ENCODE measurements around the gene PKHD1. TPM values are rescaled to one million over a fixed set of nuclear protein-coding genes. Genes with fewer than 3 reads are reported as not detected.
"Not testable (repeated sequence)": the region's sequence is repeated elsewhere in the genome, so short reads cannot be mapped to it uniquely, and the experiment has no call there.

Gene PKHD1
- total RNA-seq, 1 experiment from 2014 or later: 0.40 TPM

- POLR2A ChIA-PET (ENCODE audit: unreplicated experiment): interaction anchor here (0.6 kb wide), 1 partner anchor 174 kb away, joined by 3 read pairs; no protein-coding TSS in a partner anchor
Measured at GRCh38 chr6:51953246-51953645, 134.2 kb downstream of the PKHD1 start.

DNA sequence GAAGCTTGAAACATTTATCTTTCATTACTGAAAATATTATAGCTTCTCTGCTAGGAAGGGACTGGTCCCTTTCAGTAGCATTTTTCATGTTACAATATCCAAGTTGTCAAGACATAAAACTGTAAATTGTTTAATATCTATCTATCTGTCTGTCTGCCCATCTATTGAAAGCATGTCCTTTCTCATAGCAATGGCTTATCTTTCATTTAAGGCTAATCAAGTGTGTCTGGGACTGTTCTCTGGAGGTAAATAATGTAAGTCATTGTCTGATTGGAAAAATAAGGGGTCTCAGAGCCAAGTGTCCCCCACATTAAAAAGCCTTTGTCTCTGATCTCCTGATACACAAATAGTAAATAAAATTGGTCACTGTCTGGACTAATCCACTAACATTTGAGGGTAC lies 135.5 kb downstream of the PKHD1 start:
- no peaks in the 10 kb centered on the region for H3F3A ChIP-seq (ENCODE audit: low read length, unreplicated experiment)
- no peak for ATAC-seq
- no peak overlapping the region for H3K27ac ChIP-seq (ENCODE audit: low read length)
- no peak overlapping the region for H3K9ac ChIP-seq (ENCODE audit: low read length)
- no TSS peak for BruUV-seq (replicated peaks)
- no peak overlapping the region for H3K4me2 ChIP-seq (ENCODE audit: low read length)
- H3K79me2 ChIP-seq (ENCODE audit: low read length): no peaks in the 10 kb centered on the region
- TF ChIP-seq EZH2 (IDR thresholded peaks at IDR 0.05; ENCODE audit: low read length, unreplicated experiment) (no peak), EZH2phosphoT487 (IDR thresholded peaks at IDR 0.05; ENCODE audit: borderline replicate concordance, low read length) (no peak), CTCF (conservative IDR thresholded peaks at IDR 0.05; ENCODE audit: low read depth, low read length) (no peak)
- POLR2A ChIA-PET (ENCODE audit: unreplicated experiment): no interaction called here
- DNase-seq: no peak
- H4K20me1 ChIP-seq (ENCODE audit: low read length): no peaks in the 10 kb centered on the region
- no peaks in the 10 kb centered on the region for H3K36me3 ChIP-seq (ENCODE audit: low read depth, low read length)
- CTCF ChIA-PET: no interaction called here
- H2AFZ ChIP-seq (ENCODE audit: low read length): no peak overlapping the region
- no peaks in the 10 kb centered on the region for H3K9me2 ChIP-seq (replicated peaks; ENCODE audit: low read length)
- intact Hi-C loops (cut with micrococcal nuclease): no loop called here
- H3K27me3 ChIP-seq (ENCODE audit: low read length): no peaks in the 10 kb centered on the region
- no peak overlapping the region for H3K4me3 ChIP-seq (ENCODE audit: low read length)
- H3K4me1 ChIP-seq (ENCODE audit: insufficient read depth, low read length): peaks cover 4% of the 10 kb centered on the region; the same call in 1 of the 2 replicates
- no peaks in the 10 kb centered on the region for H3K9me3 ChIP-seq (ENCODE audit: low read length)

More at GRCh38 chr6:51953246-51953645, 134.2 kb downstream of the PKHD1 start:
- ATAC-seq: peak; percentile 33; the same call in 1 of the 2 replicates
- Histone ChIP-seq H4K20me1 (ENCODE audit: low read length) (no peaks in the 10 kb centered on the region), H3K36me3 (ENCODE audit: low read depth, low read length) (no peaks in the 10 kb centered on the region), H3K9ac (ENCODE audit: low read length) (no peak overlapping the region), H3F3A (ENCODE audit: low read length, unreplicated experiment) (no peaks in the 10 kb centered on the region), H3K9me2 (replicated peaks; ENCODE audit: low read length) (no peaks in the 10 kb centered on the region), H2AFZ (ENCODE audit: low read length) (no peak overlapping the region), H3K79me2 (ENCODE audit: low read length) (no peaks in the 10 kb centered on the region), H3K4me2 (ENCODE audit: low read length) (no peak overlapping the region), H3K4me3 (ENCODE audit: low read length) (no peak overlapping the region), H3K27me3 (ENCODE audit: low read length) (no peaks in the 10 kb centered on the region), H3K9me3 (ENCODE audit: low read length) (no peaks in the 10 kb centered on the region), H3K4me1 (ENCODE audit: insufficient read depth, low read length) (peaks cover 4% of the 10 kb centered on the region; the same call in 1 of the 2 replicates), H3K27ac (ENCODE audit: low read length) (no peak overlapping the region)
- BruUV-seq (replicated peaks): no TSS peak
- TF ChIP-seq EZH2 (IDR thresholded peaks at IDR 0.05; ENCODE audit: low read length, unreplicated experiment) (no peak), EZH2phosphoT487 (IDR thresholded peaks at IDR 0.05; ENCODE audit: borderline replicate concordance, low read length) (no peak), CTCF (conservative IDR thresholded peaks at IDR 0.05; ENCODE audit: low read depth, low read length) (no peak)
- intact Hi-C loops (cut with micrococcal nuclease): no loop called here
- CTCF ChIA-PET: no interaction called here
- no peak for DNase-seq

DNA sequence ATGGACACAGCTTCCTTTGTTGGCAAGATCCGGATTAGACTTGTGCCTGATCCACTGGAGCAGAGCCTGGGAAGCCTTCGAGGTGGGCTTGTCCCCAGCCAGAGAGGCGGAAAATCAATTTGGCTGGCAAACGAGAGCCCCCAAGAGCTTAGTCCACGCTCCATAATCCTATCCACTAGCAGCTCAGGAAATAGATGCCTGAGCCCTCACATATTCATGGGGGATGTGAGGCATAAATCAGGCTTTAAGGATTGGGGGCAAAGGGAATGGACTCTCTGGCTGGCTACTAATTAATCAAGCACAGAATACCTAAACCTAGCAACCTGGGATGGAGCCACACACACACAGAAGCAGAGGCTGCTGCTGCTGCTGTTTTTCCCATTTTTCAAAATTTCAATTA lies 137.9 kb downstream of the PKHD1 start:
- Histone ChIP-seq H3F3A (ENCODE audit: low read length, unreplicated experiment) (no peaks in the 10 kb centered on the region), H3K27ac (ENCODE audit: low read length) (no peak overlapping the region), H3K4me1 (ENCODE audit: insufficient read depth, low read length) (peaks cover 8% of the 10 kb centered on the region), H3K4me2 (ENCODE audit: low read length) (no peak overlapping the region), H3K9me2 (replicated peaks; ENCODE audit: low read length) (no peaks in the 10 kb centered on the region), H3K4me3 (ENCODE audit: low read length) (no peak overlapping the region), H3K36me3 (ENCODE audit: low read depth, low read length) (no peaks in the 10 kb centered on the region), H3K9ac (ENCODE audit: low read length) (no peak overlapping the region), H2AFZ (ENCODE audit: low read length) (no peak overlapping the region), H4K20me1 (ENCODE audit: low read length) (no peaks in the 10 kb centered on the region), H3K27me3 (ENCODE audit: low read length) (no peaks in the 10 kb centered on the region), H3K9me3 (ENCODE audit: low read length) (no peaks in the 10 kb centered on the region), H3K79me2 (ENCODE audit: low read length) (no peaks in the 10 kb centered on the region)
- no TSS peak for BruUV-seq (replicated peaks)
- intact Hi-C loops (cut with micrococcal nuclease): no loop called here
- no peak for TF ChIP-seq CTCF (conservative IDR thresholded peaks at IDR 0.05; ENCODE audit: low read depth, low read length)
- ChIA-PET POLR2A (ENCODE audit: unreplicated experiment) (no interaction called here), CTCF (no interaction called here)
- DNase-seq: no peak
- ATAC-seq: no peak

DNA sequence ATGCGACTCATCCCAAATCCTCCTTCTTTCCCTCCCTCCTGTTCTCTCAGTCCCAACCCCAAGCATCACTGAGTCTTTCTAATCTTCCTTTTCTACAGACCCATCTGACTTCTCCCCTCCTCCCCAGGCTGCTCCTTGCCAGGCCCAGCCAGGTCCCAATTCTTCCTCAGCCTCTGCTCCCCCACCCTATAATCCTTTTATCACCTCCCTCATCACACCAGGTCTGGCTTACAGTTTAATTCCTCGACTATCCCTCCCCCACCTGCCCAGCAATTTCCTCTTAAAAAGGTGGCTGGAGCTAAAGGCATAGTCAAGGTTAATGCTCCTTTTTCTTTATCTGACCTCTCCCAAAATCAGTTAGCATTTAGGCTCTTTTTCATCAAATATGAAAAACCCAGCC lies 147.7 kb downstream of the PKHD1 start:
- H3F3A ChIP-seq (ENCODE audit: low read length, unreplicated experiment); H3K4me2 ChIP-seq (ENCODE audit: low read length); H3K4me3 ChIP-seq (ENCODE audit: low read length); H3K4me1 ChIP-seq (ENCODE audit: insufficient read depth, low read length); H3K27ac ChIP-seq (ENCODE audit: low read length); H3K9me2 ChIP-seq (replicated peaks; ENCODE audit: low read length); CTCF ChIA-PET; DNase-seq; BruUV-seq (replicated peaks); H2AFZ ChIP-seq (ENCODE audit: low read length); ATAC-seq; POLR2A ChIA-PET (ENCODE audit: unreplicated experiment); H3K9ac ChIP-seq (ENCODE audit: low read length); H3K79me2 ChIP-seq (ENCODE audit: low read length); H3K9me3 ChIP-seq (ENCODE audit: low read length); H4K20me1 ChIP-seq (ENCODE audit: low read length); H3K27me3 ChIP-seq (ENCODE audit: low read length); H3K36me3 ChIP-seq (ENCODE audit: low read depth, low read length); intact Hi-C loops (cut with micrococcal nuclease): not testable (repeated sequence)
